SK-N-SH (cell line): ENCODE results near the gene TMEM151A.

Source experiments
- CTCF ChIP-seq: fragments of 200-600 bp; sonication (generic); IDR thresholded peaks from 2 replicates; pipeline ENCODE4 v1.6.1; 2017; ENCODE audit warnings: antibody characterized with exemption, mild to moderate bottlenecking, moderate library complexity
- FOXJ3 ChIP-seq: sonication (generic); formaldehyde crosslinking; IDR thresholded peaks from 2 replicates; pipeline ENCODE4 v1.5.1; 2020; ENCODE audit warnings: mild to moderate bottlenecking, missing genetic modification reagents
- GATA2 ChIP-seq: sonication (generic); formaldehyde crosslinking; IDR thresholded peaks from 2 replicates; pipeline ENCODE4 v1.5.0; 2020; ENCODE audit warnings: mild to moderate bottlenecking, missing genetic modification reagents
- PBX3 ChIP-seq: IDR thresholded peaks from 2 replicates; pipeline ENCODE4; 2012
- RCOR1 ChIP-seq: fragments of 150-350 bp; IDR thresholded peaks from 2 replicates; pipeline ENCODE4 v1.6.1; 2017; ENCODE audit warnings: antibody characterized with exemption, low read length

GRCh38 chr11:66247295-66247694, 44.4 kb upstream of the TMEM151A start:
- TF ChIP-seq CTCF = no peak
- no peak for TF ChIP-seq PBX3
- no peak for TF ChIP-seq RCOR1
- TF ChIP-seq GATA2 (CRISPR knock-in tag) = no peak
- TF ChIP-seq FOXJ3 (CRISPR knock-in tag) = no peak
